ENCODE measurements around the gene MMP24. TPM values are rescaled to one million over a fixed set of nuclear protein-coding genes. Genes with fewer than 3 reads are reported as not detected.
A peak's percentile ranks its signal among the peaks of the same experiment; 100 is the strongest.

The MMP24 gene
- total RNA-seq, 4 donors from 2014 or later, result 0.51 to 2.6 (median 2.0) TPM

DNA sequence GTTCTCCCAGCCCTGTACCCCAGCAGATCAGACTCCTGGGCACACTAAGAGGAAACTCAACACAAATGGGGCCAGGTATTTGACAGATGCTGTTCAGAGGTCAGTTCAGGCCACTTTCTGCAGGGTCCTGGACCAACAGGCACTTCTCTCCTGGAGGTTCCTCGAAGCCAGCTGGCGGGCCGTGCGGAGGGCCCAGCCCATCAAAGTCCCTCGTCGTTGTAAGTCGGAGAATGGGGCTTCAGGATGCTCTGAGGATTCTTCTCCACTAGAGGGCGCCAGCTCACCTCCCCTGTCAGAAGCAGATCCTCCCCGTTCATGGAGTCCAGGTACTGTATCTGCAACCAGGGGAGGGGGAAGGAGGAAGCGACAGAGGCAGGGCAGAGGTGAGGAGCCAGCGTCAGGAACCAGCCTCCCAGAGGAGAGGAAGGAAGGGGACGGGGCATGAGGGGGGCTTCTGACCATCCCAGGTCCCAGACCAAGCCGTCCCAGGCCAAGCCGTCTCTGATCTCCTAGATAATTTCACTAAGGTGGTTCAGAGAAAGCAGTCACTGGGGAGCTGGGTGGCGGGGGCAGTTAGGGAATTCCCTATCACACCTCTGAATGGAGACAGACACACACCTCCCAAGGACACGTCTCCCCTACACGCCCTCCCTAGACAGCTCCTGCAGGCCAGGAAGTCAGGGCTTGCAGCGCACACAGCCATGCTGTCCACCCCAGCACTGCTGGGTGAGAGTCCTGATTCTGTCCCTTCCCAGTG, 77.4 kb downstream of the MMP24 start:
- Histone ChIP-seq H3K36me3 (no peaks in the 10 kb centered on the region), H3K9me3 (no peaks in the 10 kb centered on the region), H3K4me1 (peaks cover 0 to 3% of the 10 kb centered on the region in 2 donors), H3K27me3 (no peaks in the 10 kb centered on the region), H3K27ac (no peak overlapping the region), H3K4me3 (no peak overlapping the region)
- TF ChIP-seq, protein P1, sequence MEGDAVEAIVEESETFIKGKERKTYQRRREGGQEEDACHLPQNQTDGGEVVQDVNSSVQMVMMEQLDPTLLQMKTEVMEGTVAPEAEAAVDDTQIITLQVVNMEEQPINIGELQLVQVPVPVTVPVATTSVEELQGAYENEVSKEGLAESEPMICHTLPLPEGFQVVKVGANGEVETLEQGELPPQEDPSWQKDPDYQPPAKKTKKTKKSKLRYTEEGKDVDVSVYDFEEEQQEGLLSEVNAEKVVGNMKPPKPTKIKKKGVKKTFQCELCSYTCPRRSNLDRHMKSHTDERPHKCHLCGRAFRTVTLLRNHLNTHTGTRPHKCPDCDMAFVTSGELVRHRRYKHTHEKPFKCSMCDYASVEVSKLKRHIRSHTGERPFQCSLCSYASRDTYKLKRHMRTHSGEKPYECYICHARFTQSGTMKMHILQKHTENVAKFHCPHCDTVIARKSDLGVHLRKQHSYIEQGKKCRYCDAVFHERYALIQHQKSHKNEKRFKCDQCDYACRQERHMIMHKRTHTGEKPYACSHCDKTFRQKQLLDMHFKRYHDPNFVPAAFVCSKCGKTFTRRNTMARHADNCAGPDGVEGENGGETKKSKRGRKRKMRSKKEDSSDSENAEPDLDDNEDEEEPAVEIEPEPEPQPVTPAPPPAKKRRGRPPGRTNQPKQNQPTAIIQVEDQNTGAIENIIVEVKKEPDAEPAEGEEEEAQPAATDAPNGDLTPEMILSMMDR (IDR thresholded peaks at IDR 0.05), result peak; percentile 77 to 89 (median 88)
- no peak for TF ChIP-seq POLR2A (IDR thresholded peaks at IDR 0.05)
- peak; percentile 77 to 83 for DNase-seq
- intact Hi-C loops (cut with DNase I; ENCODE audit: low total_unique reads), result loop anchor here (5.0 kb wide), 1 partner anchor 138 kb away; no protein-coding TSS in a partner anchor

GRCh38 chr20:35304956-35305355, 78.5 kb downstream of the MMP24 start:
- Histone ChIP-seq H3K27me3 (no peaks in the 10 kb centered on the region), H3K27ac (no peak overlapping the region), H3K4me3 (no peak overlapping the region), H3K36me3 (no peaks in the 10 kb centered on the region), H3K9me3 (no peaks in the 10 kb centered on the region), H3K4me1 (peaks cover 0 to 3% of the 10 kb centered on the region in 2 donors)
- no peak for DNase-seq
- intact Hi-C loops (cut with DNase I; ENCODE audit: low total_unique reads), result loop anchor here (5.0 kb wide), 1 partner anchor 137 kb away; no protein-coding TSS in a partner anchor
- no peak for TF ChIP-seq POLR2A (IDR thresholded peaks at IDR 0.05)

- DNase-seq, result no peak
- intact Hi-C loops (cut with DNase I; ENCODE audit: low total_unique reads), result no loop called here
- TF ChIP-seq, protein P1 (IDR thresholded peaks at IDR 0.05), result no peak
- TF ChIP-seq POLR2A (IDR thresholded peaks at IDR 0.05), result no peak
- no peak overlapping the region for H3K27ac ChIP-seq
- no peaks in the 10 kb centered on the region for H3K9me3 ChIP-seq
- H3K27me3 ChIP-seq, result no peaks in the 10 kb centered on the region
- H3K4me1 ChIP-seq, result peaks cover 0 to 3% of the 10 kb centered on the region in 2 donors
- no peaks in the 10 kb centered on the region for H3K36me3 ChIP-seq
- H3K4me3 ChIP-seq, result no peak overlapping the region
These were observed 79.4 kb downstream of the MMP24 start for GRCh38 chr20:35305682-35306556.

- intact Hi-C loops (cut with DNase I; ENCODE audit: low total_unique reads), result no loop called here
- H3K27ac ChIP-seq, result no peak overlapping the region
- no peaks in the 10 kb centered on the region for H3K27me3 ChIP-seq
- no peak for DNase-seq
- H3K4me1 ChIP-seq, result peaks cover 0 to 3% of the 10 kb centered on the region in 2 donors
- H3K36me3 ChIP-seq, result no peaks in the 10 kb centered on the region
- H3K4me3 ChIP-seq, result no peak overlapping the region
- no peak for TF ChIP-seq POLR2A (IDR thresholded peaks at IDR 0.05)
- TF ChIP-seq, protein P1 (IDR thresholded peaks at IDR 0.05), result peak; percentile 34 to 55 (median 52)
- H3K9me3 ChIP-seq, result no peaks in the 10 kb centered on the region
These were observed 80.5 kb downstream of the MMP24 start for GRCh38 chr20:35306931-35307517.

All from uterus (tissue), 4 donors.